ENCODE results near the gene TBC1D22A.

The TBC1D22A gene

GRCh38 chr22:46755525-46755924, 6.9 kb upstream of the TBC1D22A start:
- Histone ChIP-seq H3K9me3 (no peaks in the 10 kb centered on the region), H3K27ac (no peak overlapping the region), H3K36me3 (no peaks in the 10 kb centered on the region), H3K4me1 (peaks cover 7 to 27% (median 24%) of the 10 kb centered on the region in 4 donors), H3K4me3 (no peak overlapping the region), H3K27me3 (no peaks in the 10 kb centered on the region)
- intact Hi-C loops (cut with DNase I; ENCODE audit: low total_unique reads), result no loop called here
- no peak for TF ChIP-seq CTCF (IDR thresholded peaks at IDR 0.05)
- no peak for DNase-seq

GRCh38 chr22:46756097-46756496, 6.4 kb upstream of the TBC1D22A start:
- Histone ChIP-seq H3K9me3 (no peaks in the 10 kb centered on the region), H3K27me3 (no peaks in the 10 kb centered on the region), H3K36me3 (no peaks in the 10 kb centered on the region), H3K27ac (no peak overlapping the region), H3K4me1 (peaks cover 7 to 31% (median 25%) of the 10 kb centered on the region in 4 donors), H3K4me3 (no peak overlapping the region)
- DNase-seq, result no peak
- TF ChIP-seq CTCF (IDR thresholded peaks at IDR 0.05), result no peak
- intact Hi-C loops (cut with DNase I; ENCODE audit: low total_unique reads), result no loop called here

- no peak for TF ChIP-seq CTCF (IDR thresholded peaks at IDR 0.05)
- no peak for DNase-seq
- intact Hi-C loops (cut with DNase I; ENCODE audit: low total_unique reads), result no loop called here
- H3K4me3 ChIP-seq, result no peak overlapping the region
- H3K27ac ChIP-seq, result no peak overlapping the region
- H3K4me1 ChIP-seq, result peaks cover 7 to 38% (median 33%) of the 10 kb centered on the region in 4 donors
- no peaks in the 10 kb centered on the region for H3K36me3 ChIP-seq
- H3K27me3 ChIP-seq, result no peaks in the 10 kb centered on the region
- no peaks in the 10 kb centered on the region for H3K9me3 ChIP-seq
Observed at GRCh38 chr22:46757104-46757503, 5.3 kb upstream of the TBC1D22A start.

- intact Hi-C loops (cut with DNase I; ENCODE audit: low total_unique reads), result no loop called here
- Histone ChIP-seq H3K9me3 (no peaks in the 10 kb centered on the region), H3K27ac (no peak overlapping the region), H3K36me3 (no peaks in the 10 kb centered on the region), H3K4me3 (no peak overlapping the region), H3K27me3 (no peaks in the 10 kb centered on the region), H3K4me1 (peaks cover 7 to 33% (median 28%) of the 10 kb centered on the region in 4 donors)
- no peak for DNase-seq
- TF ChIP-seq CTCF (IDR thresholded peaks at IDR 0.05), result no peak
Observed at GRCh38 chr22:46758121-46758520, 4.3 kb upstream of the TBC1D22A start.

- H3K27me3 ChIP-seq, result no peaks in the 10 kb centered on the region
- intact Hi-C loops (cut with DNase I; ENCODE audit: low total_unique reads), result no loop called here
- peaks cover 4 to 33% (median 25%) of the 10 kb centered on the region in 4 donors for H3K4me1 ChIP-seq
- H3K36me3 ChIP-seq, result no peaks in the 10 kb centered on the region
- H3K27ac ChIP-seq, result no peak overlapping the region
- no peak for DNase-seq
- H3K4me3 ChIP-seq, result no peak overlapping the region
- H3K9me3 ChIP-seq, result no peaks in the 10 kb centered on the region
- peak; percentile 26 to 44 for TF ChIP-seq CTCF (IDR thresholded peaks at IDR 0.05)
Observed at GRCh38 chr22:46758867-46759290, 3.6 kb upstream of the TBC1D22A start.

GRCh38 chr22:46761017-46761416, 1.4 kb upstream of the TBC1D22A start:
- Histone ChIP-seq H3K4me1 (peaks cover 0 to 33% (median 22%) of the 10 kb centered on the region in 4 donors), H3K27ac (peak overlapping the region in 1 of 2 donors; percentile 97), H3K36me3 (no peaks in the 10 kb centered on the region), H3K27me3 (no peaks in the 10 kb centered on the region), H3K9me3 (no peaks in the 10 kb centered on the region), H3K4me3 (peak overlapping the region in 1 of 2 donors; percentile 81)
- intact Hi-C loops (cut with DNase I; ENCODE audit: low total_unique reads), result no loop called here
- no peak for TF ChIP-seq CTCF (IDR thresholded peaks at IDR 0.05)
- no peak for DNase-seq
